Astrocyte (in vitro differentiated cells and primary cell): ENCODE data around the gene PSG11. TPM values are rescaled to one million over a fixed set of nuclear protein-coding genes. Genes with fewer than 3 reads are reported as not detected.
"Not testable (repeated sequence)": the region's sequence is repeated elsewhere in the genome, so short reads cannot be mapped to it uniquely, and the experiment has no call there.

ENCODE experiments used
- DNase-seq: peaks from one replicate; pipeline ENCODE4 v3.0.0-alpha.2; 2010; ENCODE audit warnings: low read depth
- FAIRE-seq: peaks from 2 replicates; lab custom pipeline; 2011; peaks lifted over from hg19 to GRCh38; lab: Jason Lieb, UNC
- H2AFZ ChIP-seq: 2 replicates; pipeline ENCODE4 v1.6.0; 2012; ENCODE audit warnings: low read depth, low read length, inconsistent platforms
- H3K27ac ChIP-seq: 2 replicates; pipeline ENCODE4 v1.5.1; 2011; ENCODE audit warnings: low read depth, low read length, inconsistent platforms
- H3K27me3 ChIP-seq: 2 replicates; pipeline ENCODE4 v1.6.0; 2011; ENCODE audit warnings: low read length, inconsistent platforms; ENCODE audit not compliant: insufficient read depth
- H3K36me3 ChIP-seq: 2 replicates; pipeline ENCODE4 v1.5.1; 2011; ENCODE audit warnings: low read length, inconsistent platforms; ENCODE audit not compliant: insufficient read depth
- H3K4me1 ChIP-seq: 2 replicates; pipeline ENCODE4 v1.5.1; 2011; ENCODE audit warnings: low read length, inconsistent platforms; ENCODE audit not compliant: insufficient read depth
- H3K4me2 ChIP-seq: 2 replicates; pipeline ENCODE4 v1.6.0; 2012; ENCODE audit warnings: low read length, inconsistent platforms
- H3K4me3 ChIP-seq: 2 replicates; pipeline ENCODE4 v1.5.1; 2011; ENCODE audit warnings: low read depth, mild to moderate bottlenecking, low read length, inconsistent platforms; ENCODE audit not compliant: insufficient read depth
- H3K79me2 ChIP-seq: 2 replicates; pipeline ENCODE4 v1.6.0; 2012; ENCODE audit warnings: mild to moderate bottlenecking, low read length, inconsistent platforms; ENCODE audit not compliant: insufficient read depth
- H3K9ac ChIP-seq: 2 replicates; pipeline ENCODE4 v1.6.0; 2012; ENCODE audit warnings: mild to moderate bottlenecking, low read length, inconsistent platforms
- H3K9me3 ChIP-seq: 2 replicates; pipeline ENCODE4 v1.5.1; 2012; ENCODE audit warnings: low read depth, mild to moderate bottlenecking, low read length, inconsistent platforms; ENCODE audit not compliant: insufficient read depth
- H4K20me1 ChIP-seq: 2 replicates; pipeline ENCODE4 v1.6.0; 2012; ENCODE audit warnings: low read length, inconsistent platforms; ENCODE audit not compliant: insufficient read depth
- H3K27ac Mint-ChIP-seq: one replicate; pipeline ENCODE4 v1.8.0; 2021; ENCODE audit warnings: mild to moderate bottlenecking, mixed read lengths; ENCODE audit not compliant: unreplicated experiment
- H3K27me3 Mint-ChIP-seq: one replicate; pipeline ENCODE4 v1.8.0; 2021; ENCODE audit warnings: low read depth, mixed read lengths; ENCODE audit not compliant: unreplicated experiment
- H3K36me3 Mint-ChIP-seq: one replicate; pipeline ENCODE4 v1.8.0; 2021; ENCODE audit warnings: low read depth, mixed read lengths; ENCODE audit not compliant: unreplicated experiment
- H3K4me1 Mint-ChIP-seq: one replicate; pipeline ENCODE4 v1.8.0; 2021; ENCODE audit warnings: low read depth, mixed read lengths; ENCODE audit not compliant: unreplicated experiment
- H3K4me3 Mint-ChIP-seq: one replicate; pipeline ENCODE4 v1.8.0; 2021; ENCODE audit warnings: mild to moderate bottlenecking, moderate library complexity, mixed read lengths; ENCODE audit not compliant: unreplicated experiment
- H3K9me3 Mint-ChIP-seq: one replicate; pipeline ENCODE4 v1.8.0; 2021; ENCODE audit warnings: mild to moderate bottlenecking, mixed read lengths; ENCODE audit not compliant: unreplicated experiment
- EZH2 ChIP-seq: IDR thresholded peaks from 2 replicates; pipeline ENCODE4 v1.6.1; 2012; ENCODE audit warnings: mild to moderate bottlenecking, low read length, inconsistent platforms; ENCODE audit not compliant: insufficient read depth
- total RNA-seq: library from RNA; stranded (reverse); gene quantifications from 2 replicates; pipeline ENCODE4 v1.2.1, GENCODE V29; 2021
- TF ChIP-seq, protein P1 (sequence below): IDR thresholded peaks from 2 replicates; pipeline ENCODE4 v1.5.1; 2011; ENCODE audit warnings: low read depth, mild to moderate bottlenecking, inconsistent platforms, low read length, moderate library complexity; ENCODE audit not compliant: insufficient read depth

The PSG11 gene
- total RNA-seq, 1 donor from 2014 or later, result 0.43 TPM

DNA sequence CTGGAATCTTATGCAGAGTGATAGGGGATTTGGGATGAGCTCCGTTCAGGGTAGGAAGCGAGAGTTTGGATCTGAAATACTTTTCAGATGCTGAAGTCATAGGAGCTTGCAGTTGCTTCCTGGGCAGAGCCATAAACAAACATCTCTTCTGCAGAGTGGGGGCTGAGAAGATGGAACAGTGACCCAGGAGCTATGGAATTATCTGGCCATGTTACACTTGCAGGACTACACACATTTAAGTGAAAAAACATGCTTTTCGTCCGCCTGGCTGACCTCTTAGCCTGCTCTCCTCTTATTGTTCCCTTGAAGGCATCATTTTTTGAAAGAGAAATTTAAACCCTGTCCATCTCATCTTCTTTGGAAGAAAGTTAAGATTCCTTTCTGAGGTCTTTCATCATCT is 40.7 kb downstream of the PSG11 start:
- no peaks in the 10 kb centered on the region for H3K79me2 ChIP-seq
- H3K36me3 Mint-ChIP-seq, result no peaks in the 10 kb centered on the region
- no peaks in the 10 kb centered on the region for H4K20me1 ChIP-seq
- H3K27me3 ChIP-seq, result no peaks in the 10 kb centered on the region
- no peaks in the 10 kb centered on the region for H3K4me1 ChIP-seq
- no peak overlapping the region for H3K27ac Mint-ChIP-seq
- H3K27me3 Mint-ChIP-seq, result no peaks in the 10 kb centered on the region
- no peak overlapping the region for H2AFZ ChIP-seq
- DNase-seq (no peak), FAIRE-seq (no peak)
- peaks cover 17% of the 10 kb centered on the region for H3K9me3 Mint-ChIP-seq
- H3K4me2 ChIP-seq, result no peak overlapping the region
- H3K27ac ChIP-seq, result no peak overlapping the region
- TF ChIP-seq, protein P1, sequence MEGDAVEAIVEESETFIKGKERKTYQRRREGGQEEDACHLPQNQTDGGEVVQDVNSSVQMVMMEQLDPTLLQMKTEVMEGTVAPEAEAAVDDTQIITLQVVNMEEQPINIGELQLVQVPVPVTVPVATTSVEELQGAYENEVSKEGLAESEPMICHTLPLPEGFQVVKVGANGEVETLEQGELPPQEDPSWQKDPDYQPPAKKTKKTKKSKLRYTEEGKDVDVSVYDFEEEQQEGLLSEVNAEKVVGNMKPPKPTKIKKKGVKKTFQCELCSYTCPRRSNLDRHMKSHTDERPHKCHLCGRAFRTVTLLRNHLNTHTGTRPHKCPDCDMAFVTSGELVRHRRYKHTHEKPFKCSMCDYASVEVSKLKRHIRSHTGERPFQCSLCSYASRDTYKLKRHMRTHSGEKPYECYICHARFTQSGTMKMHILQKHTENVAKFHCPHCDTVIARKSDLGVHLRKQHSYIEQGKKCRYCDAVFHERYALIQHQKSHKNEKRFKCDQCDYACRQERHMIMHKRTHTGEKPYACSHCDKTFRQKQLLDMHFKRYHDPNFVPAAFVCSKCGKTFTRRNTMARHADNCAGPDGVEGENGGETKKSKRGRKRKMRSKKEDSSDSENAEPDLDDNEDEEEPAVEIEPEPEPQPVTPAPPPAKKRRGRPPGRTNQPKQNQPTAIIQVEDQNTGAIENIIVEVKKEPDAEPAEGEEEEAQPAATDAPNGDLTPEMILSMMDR, result no peak
- TF ChIP-seq EZH2, result no peak
- H3K36me3 ChIP-seq, result no peaks in the 10 kb centered on the region
- no peaks in the 10 kb centered on the region for H3K4me1 Mint-ChIP-seq
- no peak overlapping the region for H3K4me3 Mint-ChIP-seq
- no peak overlapping the region for H3K4me3 ChIP-seq
- no peak overlapping the region for H3K9ac ChIP-seq
- H3K9me3 ChIP-seq, result no peaks in the 10 kb centered on the region

DNA sequence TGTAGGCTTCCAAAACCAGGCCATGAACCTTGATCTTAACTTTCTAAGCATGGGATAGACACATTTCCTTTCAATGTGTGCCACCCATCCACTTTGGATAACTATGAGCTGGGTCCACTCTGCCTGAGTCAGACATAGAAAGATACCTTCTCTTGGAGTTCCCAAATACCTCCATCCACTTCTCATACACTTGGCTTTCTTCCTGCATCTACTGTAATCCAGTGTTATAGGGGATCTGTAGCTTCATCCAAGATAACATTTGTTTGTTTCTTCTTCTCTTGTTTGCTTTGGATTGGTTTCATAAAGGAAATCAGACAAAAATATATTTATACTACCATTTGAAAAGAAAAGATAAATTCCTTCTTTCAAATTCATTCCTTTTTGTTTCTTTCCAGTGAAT is 44.2 kb downstream of the PSG11 start:
- H3K4me2 ChIP-seq, H3K79me2 ChIP-seq, DNase-seq, H3K4me1 Mint-ChIP-seq, FAIRE-seq, H2AFZ ChIP-seq, H3K27me3 Mint-ChIP-seq, H3K9me3 ChIP-seq, H3K36me3 Mint-ChIP-seq, H3K36me3 ChIP-seq, H3K4me1 ChIP-seq, H4K20me1 ChIP-seq, H3K4me3 ChIP-seq, H3K27ac ChIP-seq, H3K27me3 ChIP-seq, H3K27ac Mint-ChIP-seq, H3K9ac ChIP-seq, H3K4me3 Mint-ChIP-seq: not testable (repeated sequence)
- peaks cover 12% of the 10 kb centered on the region for H3K9me3 Mint-ChIP-seq

DNA sequence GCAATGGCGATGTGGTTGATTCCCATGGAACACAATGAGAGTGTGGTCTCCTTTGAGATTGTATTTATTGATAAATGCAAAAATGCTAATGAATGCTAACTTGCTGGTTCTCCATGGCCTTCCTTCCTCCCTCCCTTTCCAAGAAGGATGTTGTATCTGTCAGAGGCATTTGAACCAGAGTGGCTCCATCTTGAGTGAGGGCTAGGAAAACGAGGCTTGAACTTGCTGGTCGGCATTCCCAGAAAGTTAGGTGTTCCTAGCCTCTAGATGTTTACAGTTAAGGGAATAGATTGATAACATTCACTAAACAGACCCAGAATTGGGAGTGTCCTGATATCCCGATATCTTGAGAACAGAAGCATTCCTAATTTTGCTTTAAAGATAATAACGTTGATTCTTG is 54.8 kb downstream of the PSG11 start:
- H3K27ac Mint-ChIP-seq, H3K4me3 ChIP-seq, H3K4me2 ChIP-seq, H4K20me1 ChIP-seq, H3K9me3 Mint-ChIP-seq, H3K4me3 Mint-ChIP-seq, FAIRE-seq, H3K4me1 Mint-ChIP-seq, H3K27me3 ChIP-seq, H3K4me1 ChIP-seq, H3K79me2 ChIP-seq, H3K27ac ChIP-seq, H3K36me3 ChIP-seq, H3K27me3 Mint-ChIP-seq, H2AFZ ChIP-seq, H3K9me3 ChIP-seq, DNase-seq, H3K36me3 Mint-ChIP-seq, H3K9ac ChIP-seq: not testable (repeated sequence)

DNA sequence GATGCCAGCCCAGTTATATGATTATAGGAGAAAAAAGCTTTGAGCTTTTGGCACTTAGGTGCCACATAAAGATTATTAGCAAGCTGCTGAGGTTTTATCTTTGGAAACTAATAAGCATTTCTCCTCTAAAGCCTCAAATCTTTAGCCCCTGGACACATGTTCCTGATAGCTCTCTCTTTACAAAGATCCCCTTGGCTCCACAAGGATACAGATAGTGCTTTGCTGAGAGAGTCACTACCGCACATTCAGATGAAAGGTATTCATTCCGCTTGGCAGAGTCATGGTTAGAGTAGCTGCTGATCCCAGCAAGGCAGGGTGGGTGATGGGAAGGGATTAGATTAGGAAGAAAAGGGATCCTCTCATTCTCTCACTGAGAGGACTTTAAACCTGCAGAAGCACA is 61.1 kb downstream of the PSG11 start:
- no peak overlapping the region for H3K27ac ChIP-seq
- FAIRE-seq, result peak; percentile 37

More for the DNA sequence above, 61.1 kb downstream of the PSG11 start:
- H3K27me3 ChIP-seq, result no peaks in the 10 kb centered on the region
- peak; percentile 79 for DNase-seq
- H3K9me3 ChIP-seq, result no peaks in the 10 kb centered on the region
- peak overlapping the region; percentile 22 for H3K4me2 ChIP-seq
- no peaks in the 10 kb centered on the region for H3K27me3 Mint-ChIP-seq
- H3K9ac ChIP-seq, result no peak overlapping the region
- no peaks in the 10 kb centered on the region for H3K79me2 ChIP-seq
- TF ChIP-seq, protein P1, result no peak
- no peak for TF ChIP-seq EZH2
- no peak overlapping the region for H2AFZ ChIP-seq
- no peaks in the 10 kb centered on the region for H3K4me1 Mint-ChIP-seq
- H3K36me3 Mint-ChIP-seq, result no peaks in the 10 kb centered on the region
- H4K20me1 ChIP-seq, result no peaks in the 10 kb centered on the region
- H3K4me3 ChIP-seq, result no peak overlapping the region
- no peaks in the 10 kb centered on the region for H3K4me1 ChIP-seq
- H3K4me3 Mint-ChIP-seq, result no peak overlapping the region
- no peaks in the 10 kb centered on the region for H3K36me3 ChIP-seq
- H3K27ac Mint-ChIP-seq, result no peak overlapping the region
- H3K9me3 Mint-ChIP-seq, result peaks cover 10% of the 10 kb centered on the region
